ENCODE results near the gene MAPKAPK5.
"Not testable (repeated sequence)": the region's sequence is repeated elsewhere in the genome, so short reads cannot be mapped to it uniquely, and the experiment has no call there.

The MAPKAPK5 gene, protein sequence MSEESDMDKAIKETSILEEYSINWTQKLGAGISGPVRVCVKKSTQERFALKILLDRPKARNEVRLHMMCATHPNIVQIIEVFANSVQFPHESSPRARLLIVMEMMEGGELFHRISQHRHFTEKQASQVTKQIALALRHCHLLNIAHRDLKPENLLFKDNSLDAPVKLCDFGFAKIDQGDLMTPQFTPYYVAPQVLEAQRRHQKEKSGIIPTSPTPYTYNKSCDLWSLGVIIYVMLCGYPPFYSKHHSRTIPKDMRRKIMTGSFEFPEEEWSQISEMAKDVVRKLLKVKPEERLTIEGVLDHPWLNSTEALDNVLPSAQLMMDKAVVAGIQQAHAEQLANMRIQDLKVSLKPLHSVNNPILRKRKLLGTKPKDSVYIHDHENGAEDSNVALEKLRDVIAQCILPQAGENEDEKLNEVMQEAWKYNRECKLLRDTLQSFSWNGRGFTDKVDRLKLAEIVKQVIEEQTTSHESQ

DNA sequence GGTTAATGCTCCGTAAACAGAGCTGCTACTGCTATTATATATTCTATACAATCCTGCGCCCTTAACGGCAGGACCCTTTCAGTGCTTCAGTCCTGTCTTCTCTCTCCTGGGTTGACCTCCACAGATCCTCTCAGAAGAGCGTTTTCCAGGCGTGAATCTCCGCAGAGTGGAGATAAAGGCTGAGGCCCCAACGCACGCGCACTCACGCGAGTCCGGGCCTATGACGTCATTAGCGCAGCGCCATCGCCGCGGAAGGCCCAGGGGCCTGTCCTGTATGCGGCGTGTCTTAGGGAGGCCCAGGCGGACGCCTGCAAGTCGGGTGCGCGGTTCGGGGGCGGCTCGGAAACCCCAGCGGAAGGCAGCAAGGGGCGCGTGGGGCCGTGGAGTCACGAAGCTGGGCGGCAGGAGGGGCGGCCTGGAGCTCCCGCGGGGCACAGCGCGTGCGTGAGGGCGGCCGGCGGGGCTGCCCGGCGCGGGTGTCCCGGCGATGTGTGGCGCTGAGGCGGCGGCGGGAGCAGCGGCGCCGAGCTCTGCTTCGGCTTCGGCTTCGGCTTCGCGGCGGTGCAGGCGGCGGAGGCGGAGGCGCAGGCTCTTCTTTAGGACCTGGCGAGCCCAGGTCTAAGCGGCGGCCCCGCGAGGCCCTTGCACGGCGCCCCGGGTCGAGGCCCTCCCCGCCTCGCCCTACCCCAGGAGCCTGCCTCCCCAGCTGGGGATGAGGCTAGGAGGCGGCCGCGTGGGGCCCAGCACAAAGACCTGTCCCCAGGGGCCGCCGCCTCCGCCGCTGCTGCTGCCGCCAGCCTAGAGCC, at the start of gene MAPKAPK5:
Gene MAPKAPK5 (plus strand): TSS at position 479 of the 806 bp plus-strand sequence. CDS start 506 bp downstream, outside the sequence.
- peak; percentile 95 to 97 (median 96) for DNase-seq

DNA sequence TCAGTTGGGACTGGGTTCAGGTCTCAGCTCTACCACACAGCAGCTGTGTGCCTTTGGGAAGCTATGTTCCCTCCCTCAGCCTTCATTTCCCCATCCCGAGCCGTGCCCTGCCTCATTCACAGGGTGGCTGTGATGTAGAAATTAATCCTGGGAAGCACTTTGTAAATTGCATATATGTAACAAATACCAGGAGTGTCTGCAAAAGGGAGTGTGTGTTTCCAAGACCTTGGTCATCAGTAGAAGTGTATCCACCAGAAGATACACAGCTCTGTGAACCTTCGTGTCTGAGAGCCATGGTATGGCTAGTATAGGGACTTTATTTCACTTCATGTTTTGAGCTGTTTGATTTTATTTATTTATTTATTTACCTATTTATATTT, 49.2 kb upstream of the MAPKAPK5 start:
- no peak for DNase-seq

DNA sequence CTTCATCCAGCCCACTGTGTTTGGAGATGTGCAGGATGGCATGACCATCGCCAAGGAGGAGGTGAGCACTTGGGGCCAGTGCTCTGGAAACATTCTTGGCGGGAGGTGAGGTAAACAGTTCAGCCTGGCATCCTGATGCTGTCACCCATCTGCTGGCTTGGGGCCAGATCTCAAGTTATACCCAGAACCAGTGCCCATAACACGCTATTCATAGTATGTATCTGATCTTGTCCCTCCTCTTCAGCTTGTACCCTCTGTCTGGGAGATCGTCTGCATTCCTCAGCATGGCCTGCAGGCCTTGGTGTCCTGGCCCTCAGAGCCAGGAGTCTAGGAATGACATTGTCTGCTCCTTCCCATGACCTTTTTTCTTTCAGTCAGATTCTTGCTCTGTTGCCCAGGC, 43.8 kb upstream of the MAPKAPK5 start:
- DNase-seq: no peak

DNA sequence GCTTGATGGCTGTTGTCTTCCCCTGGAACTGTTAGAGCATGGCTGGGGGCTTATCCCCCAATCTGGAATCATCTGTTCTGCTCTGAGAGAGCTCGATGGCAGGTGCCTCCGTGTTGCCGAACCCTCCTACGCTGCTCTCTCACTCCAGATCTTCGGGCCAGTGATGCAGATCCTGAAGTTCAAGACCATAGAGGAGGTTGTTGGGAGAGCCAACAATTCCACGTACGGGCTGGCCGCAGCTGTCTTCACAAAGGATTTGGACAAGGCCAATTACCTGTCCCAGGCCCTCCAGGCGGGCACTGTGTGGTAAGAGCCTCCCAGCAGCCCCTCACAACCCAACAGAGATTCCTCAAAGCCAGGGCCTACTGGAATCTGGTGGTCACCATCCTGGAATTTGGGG, 42.3 kb upstream of the MAPKAPK5 start:
- no peak for DNase-seq

DNA sequence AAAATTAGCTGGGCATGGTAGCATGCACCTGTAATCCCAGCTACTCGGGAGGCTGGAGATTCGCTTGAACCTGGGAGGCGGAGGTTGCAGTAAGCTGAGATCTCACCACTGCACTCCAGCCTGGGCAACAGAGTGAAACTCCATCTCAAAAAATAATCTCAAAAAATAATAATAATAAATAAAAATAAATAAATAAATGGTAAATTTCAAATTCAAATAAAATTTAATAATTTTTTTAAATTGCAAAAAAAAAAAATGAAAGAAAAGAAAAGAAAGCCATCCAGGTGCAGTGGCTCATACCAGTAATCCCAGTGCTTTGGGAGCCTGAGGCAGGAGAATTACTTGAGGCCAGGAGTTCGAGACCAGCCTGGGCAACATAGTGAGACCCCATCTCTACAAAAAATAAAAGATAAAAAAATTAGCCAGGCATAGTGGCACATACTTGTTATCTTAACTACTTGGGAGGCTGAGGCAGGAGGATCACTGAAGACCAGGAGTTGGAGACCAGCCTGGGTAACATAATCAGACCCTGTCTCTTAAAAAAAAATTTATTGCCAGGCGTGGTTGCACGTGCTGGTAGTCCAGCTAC, 38.9 kb upstream of the MAPKAPK5 start:
- DNase-seq: no peak

DNA sequence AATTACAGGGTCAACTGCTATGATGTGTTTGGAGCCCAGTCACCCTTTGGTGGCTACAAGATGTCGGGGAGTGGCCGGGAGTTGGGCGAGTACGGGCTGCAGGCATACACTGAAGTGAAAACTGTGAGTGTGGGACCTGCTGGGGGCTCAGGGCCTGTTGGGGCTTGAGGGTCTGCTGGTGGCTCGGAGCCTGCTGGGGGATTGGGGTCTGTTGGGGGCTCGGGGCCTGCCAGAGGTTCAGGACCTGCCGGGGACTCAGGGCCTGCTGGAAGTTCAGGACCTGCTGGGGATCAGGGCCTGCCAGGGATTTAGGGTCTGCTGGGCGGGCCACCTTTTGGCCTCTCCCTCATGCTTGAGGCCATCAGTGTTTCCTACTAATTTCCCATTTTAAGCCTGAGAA, 38.2 kb upstream of the MAPKAPK5 start:
- no peak for DNase-seq

DNA sequence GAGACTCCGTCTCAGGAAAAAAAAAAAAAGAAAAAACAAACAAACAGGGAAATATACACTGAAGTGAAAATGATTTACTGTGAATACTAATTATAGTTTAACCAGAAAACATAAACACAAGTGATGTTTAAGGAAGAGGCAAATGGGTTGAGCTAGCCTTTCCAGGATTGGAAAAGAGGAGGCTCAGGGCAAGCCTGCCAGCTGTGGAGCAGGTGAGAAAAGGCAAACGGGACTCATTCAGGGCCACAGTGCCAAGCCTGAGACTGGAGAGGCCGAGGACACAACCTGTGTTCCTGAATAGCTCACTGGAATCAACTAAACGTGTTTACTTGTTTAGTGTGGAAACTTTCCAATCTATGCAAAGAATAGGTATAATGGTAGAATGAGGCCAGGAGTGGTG, 35.7 kb upstream of the MAPKAPK5 start:
- DNase-seq: no peak

DNA sequence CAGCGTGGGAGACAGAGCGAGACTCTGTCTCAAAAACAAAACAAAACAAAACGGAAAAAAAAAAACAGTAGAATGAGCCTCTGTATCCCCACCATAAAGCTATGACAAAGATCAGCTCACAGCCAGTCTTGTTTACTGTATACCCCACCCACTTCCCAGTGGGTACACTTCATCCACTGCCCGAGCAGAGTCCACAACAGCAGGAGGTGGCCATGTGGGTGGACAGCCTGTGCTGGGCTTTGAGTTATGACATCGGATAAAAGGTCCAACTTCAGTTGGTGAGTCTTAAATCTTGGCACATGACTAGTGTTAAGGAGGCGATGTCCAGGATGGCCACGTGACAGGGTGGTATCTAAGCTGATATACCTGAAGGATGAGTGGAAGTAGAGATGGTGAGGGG, 34.8 kb upstream of the MAPKAPK5 start:
- no peak for DNase-seq

DNA sequence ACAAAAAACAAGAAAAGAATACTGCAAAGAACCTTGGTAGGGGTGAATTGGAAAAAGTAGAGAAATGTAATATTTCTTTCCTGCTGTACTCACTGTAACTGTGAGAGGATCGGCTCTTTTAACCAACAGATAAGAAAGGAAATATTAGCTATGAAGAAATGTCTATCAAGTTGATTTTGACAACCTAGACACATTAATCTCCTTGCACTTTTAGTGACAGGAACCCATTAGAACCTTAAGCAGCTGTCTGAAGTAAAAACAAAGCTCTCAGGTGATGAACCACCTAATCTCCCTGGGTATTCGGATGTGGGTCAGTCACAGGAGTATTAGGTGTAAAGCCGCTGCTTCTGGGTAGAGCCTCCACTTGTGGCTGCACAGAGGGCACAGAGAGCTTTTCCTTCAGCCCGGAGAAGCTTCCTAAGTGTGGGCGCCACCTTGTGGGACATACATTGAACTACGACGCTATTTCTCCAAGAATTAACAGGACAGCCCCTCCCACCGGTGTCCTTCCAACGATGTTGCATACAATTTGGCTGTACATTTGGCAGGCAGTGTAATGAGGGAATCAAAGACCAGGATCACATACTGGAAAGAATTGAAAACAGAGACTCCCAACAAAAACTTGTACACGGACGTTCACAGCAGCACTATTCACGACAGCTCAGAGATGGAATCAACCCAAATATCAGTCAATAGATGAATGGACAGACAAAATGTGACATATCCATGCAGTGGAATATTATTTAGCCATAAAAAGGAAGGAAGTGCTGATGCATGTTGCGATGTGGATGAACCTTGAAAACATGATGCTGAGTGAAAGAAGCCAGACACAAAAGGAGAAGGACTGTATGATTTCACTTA, 28.9 kb upstream of the MAPKAPK5 start:
- DNase-seq: peak in 2 of 4 experiments; percentile 25 to 32

DNA sequence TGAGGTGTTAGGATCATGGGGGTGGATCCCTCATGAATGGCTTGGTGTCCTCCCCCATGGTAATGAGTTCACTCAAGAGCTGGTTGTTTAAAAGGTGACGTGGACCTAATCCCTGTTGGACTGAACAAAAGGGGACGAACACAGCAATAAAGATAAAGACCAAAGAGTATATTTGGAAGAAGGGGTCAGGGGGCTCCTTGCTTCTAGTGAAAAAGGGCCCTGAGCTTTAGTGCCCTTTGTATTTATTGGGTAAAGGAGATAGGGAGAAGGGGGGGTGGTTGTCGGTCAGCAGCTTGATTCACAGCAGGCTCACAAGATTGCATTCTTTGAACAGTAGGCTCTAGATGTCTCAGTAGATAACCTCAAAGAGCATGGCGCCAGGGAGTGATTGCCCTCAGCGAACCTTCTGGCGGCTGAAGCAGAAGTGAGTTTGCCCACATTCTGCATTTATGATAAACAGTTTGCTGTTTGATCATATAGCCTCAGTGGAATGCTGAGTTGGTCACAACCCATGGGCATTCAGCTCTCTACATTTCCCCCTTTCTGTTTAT, 25.9 kb upstream of the MAPKAPK5 start:
- DNase-seq: no peak

DNA sequence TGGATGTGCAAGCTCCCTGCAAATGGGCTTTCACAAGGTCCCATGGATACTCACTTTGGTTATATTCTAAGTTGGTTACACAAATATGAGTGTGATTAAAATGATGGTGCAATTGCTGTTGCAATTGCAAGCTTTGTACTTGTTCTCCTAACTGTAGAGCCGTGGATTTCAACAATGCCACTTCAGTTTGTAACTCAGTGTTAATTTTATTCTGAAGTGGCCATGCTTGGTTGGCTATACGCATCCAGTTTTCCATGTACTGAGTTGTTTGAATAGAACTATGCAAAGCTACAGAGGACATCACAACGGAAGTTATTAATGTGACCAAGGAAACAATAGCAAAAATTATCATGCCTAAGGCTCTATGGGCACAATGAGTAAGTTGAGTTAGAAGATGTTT, 25.1 kb upstream of the MAPKAPK5 start:
- not testable (repeated sequence) for DNase-seq

DNA sequence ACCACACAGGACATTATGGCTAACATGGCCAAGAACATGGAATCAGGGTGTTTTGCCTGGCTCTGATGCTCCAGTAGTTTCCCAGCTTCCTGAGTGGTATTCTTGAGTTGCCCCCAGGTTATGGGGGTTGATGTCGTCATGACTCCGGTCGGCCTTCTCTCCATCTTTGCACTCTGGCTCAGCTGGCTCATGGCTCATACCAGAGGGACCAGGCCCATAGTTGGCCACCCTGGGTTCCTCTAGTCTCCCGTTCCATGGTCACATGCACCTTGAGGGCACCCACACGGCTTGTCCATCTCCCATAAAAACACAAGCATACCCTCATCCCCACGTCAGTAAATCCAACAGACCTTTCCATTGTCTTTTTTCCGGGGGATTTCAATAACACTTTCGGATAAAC, 23.7 kb upstream of the MAPKAPK5 start:
- no peak for DNase-seq

DNA sequence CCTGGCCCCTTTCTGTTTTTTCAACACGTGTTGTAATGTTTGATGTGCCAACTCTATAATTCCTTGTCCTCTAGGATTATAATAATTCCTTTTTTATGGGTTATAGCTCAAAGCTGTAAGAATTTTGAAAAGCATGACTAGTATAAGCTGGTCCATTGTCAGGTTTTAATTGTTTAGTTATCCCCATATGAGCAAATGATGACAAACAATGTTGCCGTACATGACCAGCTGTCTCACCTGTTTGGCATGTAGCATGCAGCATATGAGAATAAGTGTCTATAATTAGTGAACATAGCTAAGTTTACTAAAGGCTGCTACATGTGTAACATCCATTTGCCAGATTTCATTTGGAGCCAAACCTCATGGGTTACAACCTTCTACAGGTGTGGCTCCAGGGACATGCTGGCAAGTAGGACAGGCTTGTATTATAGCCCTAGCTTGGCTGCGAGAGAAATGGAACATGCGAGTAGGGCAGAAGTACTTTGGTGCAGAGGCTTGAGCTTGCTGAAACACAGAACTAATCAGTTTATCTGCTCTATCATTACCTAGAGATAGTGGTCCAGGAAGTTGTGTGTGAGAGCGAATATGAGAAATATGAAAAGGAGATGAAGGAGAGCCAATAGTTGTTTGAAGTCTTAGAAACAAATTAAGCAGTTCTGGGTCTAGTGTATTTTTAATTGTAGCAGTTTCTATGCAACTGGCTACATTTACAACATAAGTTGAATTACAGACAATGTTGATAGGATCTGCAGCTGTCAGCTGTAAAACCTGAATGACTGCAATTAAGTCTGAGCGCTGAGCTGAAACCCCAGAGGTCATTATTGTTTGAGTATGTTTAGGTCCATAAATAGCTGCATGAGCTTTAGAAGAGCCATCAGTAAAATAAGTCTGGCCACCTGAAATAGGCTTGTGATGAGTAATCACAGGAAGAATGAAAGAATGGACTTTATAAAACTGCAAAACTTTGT, 22.6 kb upstream of the MAPKAPK5 start:
- DNase-seq: no peak

DNA sequence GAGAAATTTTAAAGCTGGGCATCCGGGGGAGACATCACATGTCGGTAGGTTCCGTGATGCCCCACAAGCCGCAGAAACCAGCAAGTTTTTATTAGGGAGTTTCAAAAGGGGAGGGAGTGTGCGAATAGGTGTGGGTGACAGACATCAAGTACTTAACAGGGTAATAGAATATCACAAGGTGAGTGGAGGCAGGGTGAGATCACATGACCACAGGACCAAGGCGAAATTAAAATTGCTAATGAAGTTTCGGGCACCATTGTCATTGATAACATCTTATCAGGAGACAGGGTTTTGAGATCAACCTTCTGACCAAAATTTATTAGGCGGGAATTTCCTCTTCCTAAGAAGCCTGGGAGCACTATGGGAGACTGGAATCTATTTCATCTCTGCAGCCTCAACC, 21.2 kb upstream of the MAPKAPK5 start:
- not testable (repeated sequence) for DNase-seq

DNA sequence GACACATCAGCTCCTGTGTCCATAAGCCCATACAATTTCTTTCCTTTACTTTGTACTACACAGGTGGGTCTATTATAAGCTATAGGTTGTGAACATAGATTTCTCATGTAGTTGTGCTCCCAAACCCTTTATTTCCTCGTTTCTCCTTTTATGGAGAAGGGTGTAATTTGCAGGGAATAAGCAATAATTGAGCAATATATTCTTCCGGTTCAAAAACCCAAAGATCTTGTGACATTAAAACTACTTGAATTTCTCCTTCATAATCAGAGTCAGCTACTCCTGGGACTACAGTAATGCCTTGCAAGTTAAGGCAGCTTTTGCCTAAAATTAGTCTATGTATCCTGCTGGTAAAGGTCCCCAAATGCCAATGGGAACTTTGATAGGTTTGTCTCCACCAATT, 19.1 kb upstream of the MAPKAPK5 start:
- no peak for DNase-seq

DNA sequence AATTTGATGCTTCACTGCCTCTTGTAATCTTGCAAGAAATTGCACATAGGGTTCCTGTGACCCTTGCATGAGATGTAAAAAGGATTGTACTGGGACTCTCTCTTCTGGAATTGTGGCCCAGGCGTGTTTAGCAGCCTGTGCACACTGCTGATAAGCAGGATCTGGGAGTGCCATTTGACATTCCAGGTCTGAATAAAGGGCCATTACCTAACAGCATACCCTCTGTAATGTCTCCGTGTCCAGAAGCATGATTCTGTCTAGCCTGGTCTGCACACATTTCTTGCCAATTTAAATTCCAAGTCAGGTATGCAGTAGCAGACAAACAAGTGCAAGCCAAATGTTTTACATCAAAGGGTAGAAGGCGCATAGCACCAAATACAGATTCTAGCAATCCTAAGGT, 18.1 kb upstream of the MAPKAPK5 start:
- no peak for DNase-seq

DNA sequence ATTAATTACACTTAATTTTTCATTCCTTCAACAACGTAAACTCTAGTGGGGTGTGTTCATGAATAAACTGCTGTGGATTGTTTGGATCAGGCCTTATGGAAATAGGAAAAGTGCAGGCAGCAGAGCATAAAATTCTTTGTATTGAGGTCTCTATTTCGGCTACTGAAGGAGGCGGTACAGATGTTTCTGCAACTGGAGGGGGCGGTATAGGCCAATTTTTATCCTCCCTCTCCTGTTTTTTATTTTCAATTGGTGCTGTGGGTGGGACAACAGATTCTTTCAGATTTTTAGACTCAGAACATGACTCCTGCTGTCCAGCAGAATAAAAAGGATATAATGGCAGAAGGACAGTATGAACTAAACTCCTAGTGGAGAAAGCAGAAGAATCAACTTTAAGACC, 17.7 kb upstream of the MAPKAPK5 start:
- not testable (repeated sequence) for DNase-seq

DNA sequence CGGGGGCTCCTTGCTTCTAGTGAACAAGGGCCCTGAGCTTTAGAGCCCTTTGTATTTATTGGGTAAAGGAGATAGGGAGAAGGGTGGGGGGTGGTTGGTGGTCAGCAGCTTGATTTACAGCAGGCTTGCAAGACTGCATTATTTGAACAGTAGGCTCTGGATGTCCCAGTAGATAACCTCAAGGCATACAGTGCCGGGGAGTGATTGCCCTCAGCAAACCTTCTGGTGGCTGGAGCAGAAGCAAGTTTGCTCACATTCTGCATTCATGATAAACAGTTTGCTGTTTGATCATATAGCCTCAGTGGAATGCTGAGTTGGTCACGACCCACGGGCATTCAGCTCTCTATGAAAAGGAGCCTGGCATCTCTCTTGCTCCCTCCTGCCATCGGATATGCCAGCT, 16.5 kb upstream of the MAPKAPK5 start:
- no peak for DNase-seq

DNA sequence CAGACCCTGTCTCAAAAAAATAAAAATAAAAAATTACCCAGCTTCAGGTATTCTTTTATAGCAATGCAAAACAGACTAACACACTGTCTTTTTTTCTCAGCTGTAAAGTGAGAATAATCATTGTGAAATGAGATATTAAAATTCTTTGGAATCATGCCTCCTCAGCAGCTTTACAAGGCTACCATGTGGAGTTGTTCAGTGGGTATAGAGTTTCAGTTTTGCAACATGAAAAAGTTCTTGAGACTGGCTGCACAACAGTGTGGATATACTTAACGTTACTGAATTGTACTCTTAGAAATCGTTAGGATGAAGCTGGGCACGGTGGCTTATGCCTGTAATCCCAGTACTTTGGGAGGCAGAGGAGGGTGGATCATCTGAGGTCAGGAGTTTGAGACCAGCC, 15.7 kb upstream of the MAPKAPK5 start:
- no peak for DNase-seq

DNA sequence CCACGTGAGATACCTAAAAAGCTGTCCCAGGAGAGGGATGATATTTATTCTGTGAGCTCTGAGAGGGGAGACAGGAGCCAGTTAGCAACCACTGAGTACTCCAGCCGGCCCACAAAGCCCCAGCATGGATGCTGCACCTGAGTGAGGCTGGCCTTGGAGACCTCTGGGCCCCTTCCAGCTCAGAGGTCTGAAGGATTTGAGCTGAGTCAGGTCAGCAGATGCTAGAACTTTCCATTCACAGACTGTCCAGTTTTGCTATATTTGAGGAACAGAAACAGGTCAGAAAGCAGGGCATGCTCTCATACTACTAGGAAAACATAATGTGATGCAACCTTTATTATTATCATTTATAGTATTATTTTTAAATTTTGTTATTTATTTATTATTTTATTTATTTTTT, 15.0 kb upstream of the MAPKAPK5 start:
- no peak for DNase-seq

DNA sequence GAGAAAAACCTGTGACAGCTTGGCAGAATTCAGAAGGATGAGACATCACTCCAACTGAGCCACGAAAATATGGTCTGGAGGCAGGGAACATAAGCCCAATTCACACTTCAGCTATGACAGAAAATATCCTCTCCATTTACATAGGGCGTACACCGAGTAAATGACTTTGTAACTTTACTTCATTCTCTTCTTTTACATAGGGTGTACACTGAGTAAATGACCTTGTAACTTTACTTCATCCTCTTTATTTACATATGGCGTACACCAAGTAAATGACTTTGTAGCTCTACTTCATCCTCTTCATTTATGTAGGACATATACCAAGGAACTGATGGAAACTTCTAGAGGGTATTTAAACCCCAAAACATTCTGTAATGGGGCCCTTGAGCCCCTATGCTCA, 14.1 kb upstream of the MAPKAPK5 start:
- no peak for DNase-seq

Measured in activated naive CD4-positive, alpha-beta T cell (primary cell).